GM18867 (cell line): Measurements from ENCODE around the gene FCGR3A.
"Not testable (repeated sequence)": the region's sequence is repeated elsewhere in the genome, so short reads cannot be mapped to it uniquely, and the experiment has no call there.

Experiments
- ATAC-seq: cut with Tn5 transposase; IDR thresholded peaks from one replicate; pipeline ENCODE4 v1.9.1; 2021; ENCODE audit warnings: mild to moderate bottlenecking, moderate library complexity; ENCODE audit not compliant: unreplicated experiment

FCGR3A gene

GRCh38 chr1:161557506-161558450, 8.2 kb upstream of the FCGR3A start:
- ATAC-seq = not testable (repeated sequence)

- not testable (repeated sequence) for ATAC-seq
These were observed 7.4 kb upstream of the FCGR3A start for GRCh38 chr1:161556990-161557389.

- ATAC-seq = not testable (repeated sequence)
These were observed 6.5 kb upstream of the FCGR3A start for GRCh38 chr1:161556143-161556542.

GRCh38 chr1:161554815-161555417, 5.3 kb upstream of the FCGR3A start:
- ATAC-seq = not testable (repeated sequence)

GRCh38 chr1:161554340-161554739, 4.7 kb upstream of the FCGR3A start:
- not testable (repeated sequence) for ATAC-seq

GRCh38 chr1:161553631-161554030, 4.0 kb upstream of the FCGR3A start:
- ATAC-seq = not testable (repeated sequence)

GRCh38 chr1:161550942-161551341, 1.3 kb upstream of the FCGR3A start:
- ATAC-seq = not testable (repeated sequence)

GRCh38 chr1:161548749-161549406, 740 bp downstream of the FCGR3A start:
- not testable (repeated sequence) for ATAC-seq

- ATAC-seq = not testable (repeated sequence)
These were observed 1.4 kb downstream of the FCGR3A start for GRCh38 chr1:161547995-161548741.

GRCh38 chr1:161545005-161545731, 4.5 kb downstream of the FCGR3A start:
- ATAC-seq = not testable (repeated sequence)

GRCh38 chr1:161543125-161543524, 6.5 kb downstream of the FCGR3A start:
- not testable (repeated sequence) for ATAC-seq

GRCh38 chr1:161542091-161542559, 7.5 kb downstream of the FCGR3A start:
- peak; percentile 69 for ATAC-seq

GRCh38 chr1:161540570-161540960, 9.1 kb downstream of the FCGR3A start:
- ATAC-seq = not testable (repeated sequence)

GRCh38 chr1:161539731-161540569, 9.7 kb downstream of the FCGR3A start:
- ATAC-seq = peak; percentile 52

- not testable (repeated sequence) for ATAC-seq
These were observed 10.6 kb downstream of the FCGR3A start for GRCh38 chr1:161538925-161539479.

- not testable (repeated sequence) for ATAC-seq
These were observed 12.4 kb downstream of the FCGR3A start for GRCh38 chr1:161537068-161537669.

GRCh38 chr1:161532644-161533567, 16.7 kb downstream of the FCGR3A start:
- not testable (repeated sequence) for ATAC-seq
